ELR (cell line): ENCODE results near the gene ZBP1.

ENCODE experiments used
- DNase-seq: peaks from one replicate; pipeline ENCODE4 v3.0.0-alpha.2; 2015; ENCODE audit warnings: low read depth

Gene ZBP1

GRCh38 chr20:57586370-57586793 is 33.8 kb downstream of the ZBP1 start:
- no peak for DNase-seq

- no peak for DNase-seq
These were observed 34.6 kb downstream of the ZBP1 start for GRCh38 chr20:57585466-57586213.

DNA sequence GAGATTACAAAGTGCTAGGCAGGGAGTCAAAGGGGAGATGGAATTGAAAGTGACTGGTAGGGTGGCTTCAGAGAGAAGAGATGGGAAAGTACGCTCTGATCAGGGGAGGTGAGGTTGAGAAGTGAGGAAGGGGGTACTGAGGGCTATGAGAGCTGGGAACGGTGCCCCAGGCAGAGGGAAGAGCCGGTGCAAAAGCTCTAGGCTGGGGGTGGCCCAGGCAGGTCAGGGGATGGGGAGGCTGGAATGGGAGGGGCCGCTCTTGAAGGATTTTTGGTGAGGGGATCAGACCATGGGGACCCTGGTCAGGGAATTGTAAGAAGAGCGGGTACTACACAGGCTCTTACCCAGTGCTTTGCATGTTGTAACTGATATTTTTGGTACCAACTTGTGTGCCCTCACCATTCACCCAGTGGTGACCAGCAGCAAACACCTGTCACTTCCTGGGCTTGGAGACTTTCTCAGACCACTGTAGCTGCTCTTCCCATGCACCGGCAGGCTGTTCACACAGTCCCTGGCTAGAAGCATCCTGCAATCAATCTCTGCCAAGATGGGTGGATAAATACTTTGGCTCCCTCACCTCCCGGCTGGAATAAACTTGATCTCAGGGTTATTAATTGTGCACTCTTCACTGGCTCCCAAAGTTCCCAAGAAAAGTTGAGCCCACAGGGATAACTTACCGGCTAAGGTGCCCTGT is 35.3 kb downstream of the ZBP1 start:
- DNase-seq: no peak

- no peak for DNase-seq
These were observed 36.7 kb downstream of the ZBP1 start for GRCh38 chr20:57583289-57584257.

DNA sequence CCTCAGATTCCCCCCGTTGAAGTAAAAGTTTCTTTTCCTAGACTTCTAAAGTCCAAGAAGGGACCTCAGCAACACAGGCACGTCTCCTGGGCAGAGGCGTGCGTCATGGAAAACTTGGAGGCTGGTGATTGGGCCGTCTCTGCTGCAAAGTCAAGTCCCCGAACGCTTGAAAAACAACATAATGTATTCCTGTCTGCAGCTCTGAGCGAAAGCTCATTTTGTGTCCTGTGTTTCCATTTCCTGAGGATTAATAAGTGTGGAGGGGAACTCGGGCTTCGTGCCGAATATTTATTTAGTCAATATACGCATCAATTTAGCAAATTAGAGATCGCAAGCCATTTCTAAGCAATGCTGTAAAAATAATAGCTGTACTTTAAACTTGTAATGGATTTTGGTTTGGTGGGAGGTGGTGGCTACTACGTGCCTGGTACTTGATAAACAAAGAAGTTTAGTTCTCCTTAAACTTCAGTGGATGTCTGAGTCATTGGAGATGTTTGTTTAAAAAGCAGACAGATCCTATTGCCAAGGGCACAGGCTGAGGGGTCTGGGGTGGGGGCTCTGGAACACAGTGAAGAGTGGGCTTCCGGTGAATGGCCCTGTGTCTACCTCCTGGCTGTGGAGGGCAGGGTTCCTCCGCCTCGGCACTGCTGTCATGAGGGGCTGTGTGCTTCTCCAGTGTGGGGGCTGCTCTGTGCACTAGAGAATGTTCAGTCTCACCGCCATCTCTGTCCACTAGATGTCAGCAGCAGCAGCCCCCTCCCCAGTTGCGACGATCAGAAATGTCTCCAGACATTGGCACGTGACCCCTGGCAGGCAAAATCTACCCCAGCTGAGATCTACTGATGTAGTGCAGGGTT is 37.6 kb downstream of the ZBP1 start:
- no peak for DNase-seq

DNA sequence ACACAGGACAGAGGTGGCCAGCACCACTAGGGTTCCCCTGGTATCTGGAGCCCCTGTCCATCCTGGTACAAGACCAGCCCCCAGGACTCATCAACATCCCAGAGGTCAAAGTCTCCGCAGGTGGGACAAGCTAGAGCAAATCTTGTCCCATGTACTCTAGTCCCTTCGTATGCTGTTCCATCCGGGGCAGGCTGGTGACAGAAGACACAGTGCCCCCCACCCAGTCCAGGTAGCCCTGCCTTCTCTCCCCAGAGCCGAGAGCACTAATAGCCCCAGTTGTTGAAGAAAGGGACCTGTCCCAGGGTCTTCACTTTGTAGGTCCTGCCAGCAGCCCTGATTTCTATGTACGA is 38.2 kb downstream of the ZBP1 start:
- DNase-seq: no peak

DNA sequence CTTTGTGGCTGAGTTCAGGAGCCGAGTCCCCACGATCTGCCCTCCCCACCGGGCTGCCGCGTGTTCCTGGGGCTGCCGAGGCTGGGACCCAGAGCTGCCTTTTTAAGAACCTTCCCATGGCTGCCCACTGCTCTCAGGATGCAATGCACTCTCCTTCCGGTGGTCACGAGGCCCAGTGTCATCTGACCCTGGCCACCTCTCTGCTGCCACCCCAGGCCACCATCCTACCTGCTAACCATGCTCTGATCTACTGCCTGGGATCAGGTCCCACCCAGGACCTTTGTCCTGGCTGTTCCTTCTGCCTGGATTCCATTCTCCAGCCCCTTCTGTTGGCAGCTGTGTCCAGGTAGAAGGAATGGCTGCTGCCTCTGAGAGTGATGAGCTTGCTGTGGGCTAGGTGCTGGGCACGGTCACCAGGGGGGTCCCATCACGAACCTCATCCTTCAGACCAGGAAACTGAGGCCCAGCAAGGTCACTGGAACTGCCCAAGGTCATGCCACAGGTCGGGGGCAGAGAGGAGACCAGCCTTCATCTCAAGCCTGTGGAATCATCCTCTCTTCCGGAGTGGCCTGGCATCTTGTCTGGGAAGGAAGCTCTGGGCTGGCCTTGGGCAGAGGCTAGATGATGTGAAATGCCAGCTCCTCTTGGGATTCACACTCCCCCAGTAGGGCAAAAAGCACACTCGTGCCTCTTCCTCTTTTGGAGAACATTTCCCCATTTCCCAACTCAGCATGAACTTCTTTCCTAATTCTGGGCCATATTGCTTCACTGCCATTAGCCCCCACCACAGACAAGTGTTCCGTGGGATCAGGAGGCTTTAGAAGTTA is 38.8 kb downstream of the ZBP1 start:
- DNase-seq: no peak

DNA sequence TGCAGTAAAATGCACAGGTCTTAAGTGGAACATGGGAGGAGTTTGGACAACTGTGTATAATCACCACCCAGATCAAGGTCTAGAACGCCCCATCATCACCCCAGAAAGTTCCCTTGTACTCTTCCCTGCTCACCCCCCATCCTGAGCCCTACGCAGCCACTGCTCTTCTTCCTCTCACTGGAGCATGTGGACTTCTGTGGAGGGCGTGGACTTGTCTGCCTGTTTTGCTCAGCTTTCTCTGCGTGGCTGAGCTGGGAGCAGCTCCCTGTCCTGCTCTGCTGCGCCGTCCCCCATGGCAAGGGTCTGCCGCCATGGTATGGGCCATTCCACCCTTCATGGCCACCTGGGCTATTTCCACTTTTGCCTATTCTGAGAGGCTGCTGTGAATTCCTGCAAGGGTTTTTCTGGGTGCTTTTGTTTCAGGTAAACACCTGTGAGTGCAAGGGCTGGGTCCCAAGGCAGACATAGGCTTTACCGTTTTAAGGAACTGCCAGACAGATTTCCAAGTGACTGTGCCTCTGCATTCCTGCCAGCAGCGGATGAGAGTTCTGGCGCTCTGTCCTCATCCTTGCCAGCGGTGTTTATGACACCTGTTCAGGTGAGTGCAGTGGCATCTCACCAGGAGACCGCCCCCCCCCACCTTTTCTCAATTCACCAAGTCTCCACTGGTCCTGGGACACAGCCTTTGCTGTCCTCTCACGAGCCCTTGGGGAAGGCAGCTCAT is 39.6 kb downstream of the ZBP1 start:
- DNase-seq: no peak

DNA sequence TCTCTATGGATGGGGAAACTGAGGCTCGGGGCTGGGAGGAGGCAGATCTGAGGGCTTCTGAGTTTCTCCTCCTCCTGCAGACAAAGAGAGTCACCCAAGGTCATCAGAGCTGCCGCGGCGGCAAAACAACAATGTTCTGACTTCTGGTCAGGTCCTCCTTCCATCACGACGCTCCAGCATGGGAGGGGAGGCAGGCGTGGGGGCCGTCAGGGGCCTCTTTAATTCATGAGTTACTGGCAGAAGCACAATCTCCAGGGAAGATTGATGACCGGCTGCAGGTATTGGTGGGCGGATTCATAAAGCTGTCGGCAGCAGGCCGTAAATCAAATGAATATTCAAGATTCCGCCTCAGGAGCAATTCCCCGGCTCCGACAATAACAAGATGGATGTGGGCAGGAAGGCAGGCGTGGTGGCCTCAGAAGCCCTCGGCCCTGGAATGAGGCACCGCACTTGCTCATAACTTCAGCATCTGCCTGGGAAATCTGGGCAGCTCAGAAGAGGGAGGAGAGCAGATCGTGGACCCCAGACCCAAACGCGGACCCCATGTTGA is 40.3 kb downstream of the ZBP1 start:
- no peak for DNase-seq

GRCh38 chr20:57579331-57579897 is 40.8 kb downstream of the ZBP1 start:
- DNase-seq: no peak

DNA sequence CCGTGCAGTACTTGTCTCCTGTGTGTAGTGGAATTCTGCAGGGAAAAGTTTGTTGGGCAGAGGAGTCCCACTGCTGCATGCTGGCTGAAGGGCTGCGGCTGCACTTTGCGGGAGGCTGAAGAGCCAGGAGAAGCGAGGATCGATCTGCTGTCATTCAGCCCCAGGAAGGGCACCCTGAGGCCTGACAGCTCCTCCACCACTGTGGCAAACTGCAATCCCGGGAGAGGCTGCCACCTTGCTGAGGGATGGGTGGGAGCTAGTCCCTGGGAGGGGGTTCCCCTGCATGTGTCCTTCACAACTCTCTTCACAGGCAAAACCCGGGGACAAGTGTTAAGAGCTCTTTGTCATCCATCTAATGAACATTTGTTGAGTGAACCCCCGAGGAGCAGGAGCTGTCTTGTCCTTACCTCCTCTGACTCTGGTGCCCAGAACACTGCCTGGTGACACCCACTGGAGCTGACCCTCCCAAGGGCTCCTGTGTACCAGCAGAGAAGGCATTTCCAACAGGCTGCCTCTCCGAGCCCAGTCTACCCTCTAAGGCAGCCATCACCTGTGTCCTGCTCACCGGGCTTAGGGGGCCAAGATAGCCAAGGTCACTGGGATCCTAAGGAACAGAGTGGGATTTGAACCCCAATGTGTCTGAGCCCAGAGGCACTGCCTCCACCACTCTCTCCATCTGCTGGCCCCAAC is 41.6 kb downstream of the ZBP1 start:
- DNase-seq: no peak

- DNase-seq: no peak
These were observed 42.3 kb downstream of the ZBP1 start for GRCh38 chr20:57577679-57578475.

- no peak for DNase-seq
These were observed 43.3 kb downstream of the ZBP1 start for GRCh38 chr20:57576617-57577550.

DNA sequence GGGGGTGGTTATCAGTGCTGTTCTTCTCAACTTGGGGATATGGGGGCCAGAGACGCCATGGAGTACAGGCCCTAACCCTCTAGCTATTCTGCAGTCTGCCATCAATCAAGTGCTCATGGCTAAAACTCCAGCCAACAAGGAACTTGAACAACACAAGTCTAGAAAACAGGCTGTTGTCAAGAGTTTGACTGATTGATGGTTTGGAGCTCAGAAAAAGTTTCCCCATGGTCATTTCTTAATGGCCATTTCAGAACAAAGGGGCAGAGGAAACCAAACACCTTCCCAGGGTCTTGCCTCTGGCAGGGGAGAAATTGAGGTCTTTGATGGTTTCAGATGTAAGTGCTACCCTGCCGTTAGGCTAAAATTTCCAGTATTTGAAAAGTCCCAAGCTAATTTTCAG is 44.2 kb downstream of the ZBP1 start:
- no peak for DNase-seq

GRCh38 chr20:57574954-57575353 is 45.3 kb downstream of the ZBP1 start:
- no peak for DNase-seq

DNA sequence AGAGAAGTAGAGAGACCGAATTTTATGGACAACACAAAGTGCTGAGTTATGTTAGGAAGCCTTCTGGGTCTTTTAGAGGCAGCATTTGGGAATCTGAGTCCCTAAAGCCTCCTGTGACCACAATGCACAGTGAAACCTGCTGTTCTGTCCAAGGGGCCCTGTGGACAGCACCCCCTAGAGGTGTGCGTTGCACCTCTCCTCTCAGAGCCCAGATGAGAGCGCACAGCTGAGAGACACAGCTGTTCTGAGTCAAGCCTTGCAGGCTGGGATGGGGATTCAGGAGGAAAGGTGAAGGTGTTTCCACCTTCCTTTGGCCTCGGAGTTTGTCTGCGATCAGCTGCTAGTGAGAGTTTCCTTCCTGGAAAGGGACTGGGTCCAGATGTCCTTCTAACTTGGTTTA is 46.3 kb downstream of the ZBP1 start:
- DNase-seq: no peak

DNA sequence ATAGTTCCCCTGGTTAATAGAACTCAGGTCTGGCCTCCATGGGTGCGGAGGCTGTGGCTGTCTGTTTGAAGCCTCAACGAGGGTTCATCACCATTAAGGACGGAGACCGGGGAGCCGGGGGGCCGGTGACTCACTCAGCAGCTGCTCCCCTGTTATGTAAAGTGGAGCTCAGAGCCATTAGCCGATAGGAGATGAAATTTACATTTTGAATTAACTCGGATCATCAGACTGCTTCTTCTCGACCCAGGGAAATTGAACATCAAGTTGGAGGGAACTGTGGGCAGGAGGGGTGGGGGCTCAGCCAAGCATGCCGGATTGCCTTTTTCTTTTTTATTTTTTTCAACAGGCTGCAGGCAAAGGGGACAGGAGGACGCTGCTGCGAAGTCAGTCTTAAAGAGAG is 47.0 kb downstream of the ZBP1 start:
- no peak for DNase-seq
